ENCODE results near the gene ALDOB.

The ALDOB gene

GRCh38 chr9:101437806-101438232, 2.2 kb upstream of the ALDOB start:
- no peak overlapping the region for H2BK120ac ChIP-seq (ENCODE audit: insufficient read depth, low read length, poor library complexity)
- no peaks in the 10 kb centered on the region for H3K27me3 ChIP-seq (ENCODE audit: insufficient read depth, low read length)
- H2AK5ac ChIP-seq (ENCODE audit: low read length): no peak overlapping the region
- no peak overlapping the region for H4K91ac ChIP-seq (ENCODE audit: low read depth, low read length)
- H3K9ac ChIP-seq (ENCODE audit: low read length): no peak overlapping the region
- no peak overlapping the region for H3K23ac ChIP-seq (ENCODE audit: low read length)
- no peak for DNase-seq
- no peak overlapping the region for H2BK5ac ChIP-seq (ENCODE audit: low read depth, low read length, poor library complexity)
- no peak overlapping the region for H4K8ac ChIP-seq (ENCODE audit: low read depth, low read length)
- no CpG with 5 or more reads among the region's 2 CpGs for WGBS (ENCODE audit: extremely low coverage, insufficient coverage, insufficient read length)
- H2AFZ ChIP-seq (ENCODE audit: insufficient read depth, low read length, poor library complexity): no peak overlapping the region
- no peaks in the 10 kb centered on the region for H3K79me1 ChIP-seq (ENCODE audit: low read length)
- no peak overlapping the region for H3K4me2 ChIP-seq (ENCODE audit: low read length)
- H3K18ac ChIP-seq (ENCODE audit: low read length): no peak overlapping the region
- H3K9me3 ChIP-seq (ENCODE audit: insufficient read depth, low read depth, low read length): no peaks in the 10 kb centered on the region
- no peak overlapping the region for H3K14ac ChIP-seq (ENCODE audit: low read length)
- no peaks in the 10 kb centered on the region for H3K79me2 ChIP-seq (ENCODE audit: control insufficient read depth, insufficient read depth, low read length, poor library complexity)
- no peak overlapping the region for H2BK12ac ChIP-seq (ENCODE audit: low read length)
- no peak overlapping the region for H3K4me3 ChIP-seq (ENCODE audit: low read depth, low read length)
- no peaks in the 10 kb centered on the region for H3K36me3 ChIP-seq (ENCODE audit: control insufficient read depth in 1 of 2, insufficient read depth in 2 of 2, low read length in 2 of 2)
- no peaks in the 10 kb centered on the region for H3K4me1 ChIP-seq (ENCODE audit: control insufficient read depth in 1 of 2, insufficient read depth in 2 of 2, low read length in 2 of 2)
- H3K4ac ChIP-seq (ENCODE audit: low read depth, low read length): no peak overlapping the region
- H3K27ac ChIP-seq (ENCODE audit: low read depth, low read length): no peak overlapping the region
- no peak overlapping the region for H4K12ac ChIP-seq (ENCODE audit: low read depth, low read length)

- H3K27me3 ChIP-seq (ENCODE audit: insufficient read depth, low read length): no peaks in the 10 kb centered on the region
- H3K79me2 ChIP-seq (ENCODE audit: control insufficient read depth, insufficient read depth, low read length, poor library complexity): no peaks in the 10 kb centered on the region
- peaks cover 2% of the 10 kb centered on the region for H3K9me3 ChIP-seq (ENCODE audit: insufficient read depth, low read depth, low read length)
- no peaks in the 10 kb centered on the region for H3K79me1 ChIP-seq (ENCODE audit: low read length)
- H3K4me2 ChIP-seq (ENCODE audit: low read length): no peak overlapping the region
- H2BK120ac ChIP-seq (ENCODE audit: insufficient read depth, low read length, poor library complexity): no peak overlapping the region
- H3K23ac ChIP-seq (ENCODE audit: low read length): no peak overlapping the region
- no peak overlapping the region for H3K27ac ChIP-seq (ENCODE audit: low read depth, low read length)
- no peak overlapping the region for H4K91ac ChIP-seq (ENCODE audit: low read depth, low read length)
- no peak overlapping the region for H3K4me3 ChIP-seq (ENCODE audit: low read depth, low read length)
- DNase-seq: no peak
- no peak overlapping the region for H3K18ac ChIP-seq (ENCODE audit: low read length)
- H2BK12ac ChIP-seq (ENCODE audit: low read length): no peak overlapping the region
- H3K9ac ChIP-seq (ENCODE audit: low read length): no peak overlapping the region
- H2BK5ac ChIP-seq (ENCODE audit: low read depth, low read length, poor library complexity): no peak overlapping the region
- no peak overlapping the region for H4K12ac ChIP-seq (ENCODE audit: low read depth, low read length)
- H3K4me1 ChIP-seq (ENCODE audit: control insufficient read depth in 1 of 2, insufficient read depth in 2 of 2, low read length in 2 of 2): no peaks in the 10 kb centered on the region
- no peak overlapping the region for H2AFZ ChIP-seq (ENCODE audit: insufficient read depth, low read length, poor library complexity)
- H3K4ac ChIP-seq (ENCODE audit: low read depth, low read length): no peak overlapping the region
- H3K14ac ChIP-seq (ENCODE audit: low read length): no peak overlapping the region
- H2AK5ac ChIP-seq (ENCODE audit: low read length): no peak overlapping the region
- no peaks in the 10 kb centered on the region for H3K36me3 ChIP-seq (ENCODE audit: control insufficient read depth in 1 of 2, insufficient read depth in 2 of 2, low read length in 2 of 2)
- H4K8ac ChIP-seq (ENCODE audit: low read depth, low read length): no peak overlapping the region
- no CpG with 5 or more reads among the region's 3 CpGs for WGBS (ENCODE audit: extremely low coverage, insufficient coverage, insufficient read length)
Measured at GRCh38 chr9:101434998-101435397, 576 bp downstream of the ALDOB start.

GRCh38 chr9:101433229-101433628, 2.3 kb downstream of the ALDOB start:
- Histone ChIP-seq H3K18ac (ENCODE audit: low read length) (no peak overlapping the region), H3K36me3 (ENCODE audit: control insufficient read depth in 1 of 2, insufficient read depth in 2 of 2, low read length in 2 of 2) (no peaks in the 10 kb centered on the region), H2BK12ac (ENCODE audit: low read length) (no peak overlapping the region), H3K27me3 (ENCODE audit: insufficient read depth, low read length) (no peaks in the 10 kb centered on the region), H4K91ac (ENCODE audit: low read depth, low read length) (no peak overlapping the region), H3K4me3 (ENCODE audit: low read depth, low read length) (no peak overlapping the region), H3K79me2 (ENCODE audit: control insufficient read depth, insufficient read depth, low read length, poor library complexity) (no peaks in the 10 kb centered on the region), H3K9me3 (ENCODE audit: insufficient read depth, low read depth, low read length) (peaks cover 2% of the 10 kb centered on the region), H4K8ac (ENCODE audit: low read depth, low read length) (no peak overlapping the region), H3K4me1 (ENCODE audit: control insufficient read depth in 1 of 2, insufficient read depth in 2 of 2, low read length in 2 of 2) (no peaks in the 10 kb centered on the region), H3K4me2 (ENCODE audit: low read length) (no peak overlapping the region), H2AK5ac (ENCODE audit: low read length) (no peak overlapping the region), H3K14ac (ENCODE audit: low read length) (no peak overlapping the region), H3K27ac (ENCODE audit: low read depth, low read length) (no peak overlapping the region), H3K79me1 (ENCODE audit: low read length) (no peaks in the 10 kb centered on the region), H3K9ac (ENCODE audit: low read length) (no peak overlapping the region), H4K12ac (ENCODE audit: low read depth, low read length) (no peak overlapping the region), H2BK5ac (ENCODE audit: low read depth, low read length, poor library complexity) (no peak overlapping the region), H3K23ac (ENCODE audit: low read length) (no peak overlapping the region), H3K4ac (ENCODE audit: low read depth, low read length) (no peak overlapping the region), H2AFZ (ENCODE audit: insufficient read depth, low read length, poor library complexity) (no peak overlapping the region), H2BK120ac (ENCODE audit: insufficient read depth, low read length, poor library complexity) (no peak overlapping the region)
- WGBS (ENCODE audit: extremely low coverage, insufficient coverage, insufficient read length): no CpG with 5 or more reads among the region's 3 CpGs
- no peak for DNase-seq

- H4K8ac ChIP-seq (ENCODE audit: low read depth, low read length): no peak overlapping the region
- no peaks in the 10 kb centered on the region for H3K4me1 ChIP-seq (ENCODE audit: control insufficient read depth in 1 of 2, insufficient read depth in 2 of 2, low read length in 2 of 2)
- H4K12ac ChIP-seq (ENCODE audit: low read depth, low read length): no peak overlapping the region
- no peak overlapping the region for H3K23ac ChIP-seq (ENCODE audit: low read length)
- H3K79me1 ChIP-seq (ENCODE audit: low read length): no peaks in the 10 kb centered on the region
- H3K4ac ChIP-seq (ENCODE audit: low read depth, low read length): no peak overlapping the region
- H2BK12ac ChIP-seq (ENCODE audit: low read length): no peak overlapping the region
- H2AK5ac ChIP-seq (ENCODE audit: low read length): no peak overlapping the region
- H3K27ac ChIP-seq (ENCODE audit: low read depth, low read length): no peak overlapping the region
- H2BK120ac ChIP-seq (ENCODE audit: insufficient read depth, low read length, poor library complexity): no peak overlapping the region
- H3K4me3 ChIP-seq (ENCODE audit: low read depth, low read length): no peak overlapping the region
- no peak overlapping the region for H2BK5ac ChIP-seq (ENCODE audit: low read depth, low read length, poor library complexity)
- H3K18ac ChIP-seq (ENCODE audit: low read length): no peak overlapping the region
- H3K14ac ChIP-seq (ENCODE audit: low read length): no peak overlapping the region
- no peaks in the 10 kb centered on the region for H3K36me3 ChIP-seq (ENCODE audit: control insufficient read depth in 1 of 2, insufficient read depth in 2 of 2, low read length in 2 of 2)
- H4K91ac ChIP-seq (ENCODE audit: low read depth, low read length): no peak overlapping the region
- peaks cover 2% of the 10 kb centered on the region for H3K9me3 ChIP-seq (ENCODE audit: insufficient read depth, low read depth, low read length)
- no peak overlapping the region for H3K4me2 ChIP-seq (ENCODE audit: low read length)
- DNase-seq: no peak
- no peaks in the 10 kb centered on the region for H3K79me2 ChIP-seq (ENCODE audit: control insufficient read depth, insufficient read depth, low read length, poor library complexity)
- no CpG with 5 or more reads among the region's 1 CpG for WGBS (ENCODE audit: extremely low coverage, insufficient coverage, insufficient read length)
- H2AFZ ChIP-seq (ENCODE audit: insufficient read depth, low read length, poor library complexity): no peak overlapping the region
- H3K27me3 ChIP-seq (ENCODE audit: insufficient read depth, low read length): no peaks in the 10 kb centered on the region
- no peak overlapping the region for H3K9ac ChIP-seq (ENCODE audit: low read length)
Measured at GRCh38 chr9:101432740-101433139, 2.8 kb downstream of the ALDOB start.

All from trophoblast cell (in vitro differentiated cells and primary cell).